Fibroblast of skin of right quadriceps (primary cell): ENCODE results near the gene FARP1.

Source experiments
- DNase-seq: peaks from one replicate; pipeline ENCODE4 v3.0.0-alpha.2; 2013

Gene FARP1

GRCh38 chr13:98371516-98372023 is 228.7 kb downstream of the FARP1 start:
- no peak for DNase-seq

- peak; percentile 56 for DNase-seq
Measured at GRCh38 chr13:98372876-98373275, 230.0 kb downstream of the FARP1 start.

GRCh38 chr13:98374750-98375149 is 231.9 kb downstream of the FARP1 start:
- DNase-seq, result no peak

GRCh38 chr13:98377635-98378378 is 234.9 kb downstream of the FARP1 start:
- DNase-seq, result no peak

DNA sequence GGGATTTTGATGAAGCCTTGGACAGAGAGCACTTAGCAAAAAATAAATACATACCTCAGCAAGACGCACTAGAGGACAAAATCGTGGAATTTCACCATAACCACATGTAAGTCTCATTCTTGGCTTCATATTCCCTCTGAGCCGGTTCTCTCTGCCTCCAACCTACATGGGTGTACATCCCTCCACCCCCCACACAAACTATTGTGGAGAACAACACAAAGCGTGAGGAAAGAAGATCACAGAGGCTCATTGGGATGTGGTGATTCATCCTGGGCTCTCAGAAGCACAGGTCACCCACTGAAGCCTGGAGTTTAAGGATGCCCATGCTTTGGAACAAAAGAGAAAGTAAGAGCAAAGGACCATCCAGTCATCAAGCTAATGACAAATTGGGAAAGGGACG is 241.8 kb downstream of the FARP1 start:
- peak; percentile 66 for DNase-seq

- DNase-seq, result no peak
Measured at GRCh38 chr13:98385606-98386005, 242.7 kb downstream of the FARP1 start.

GRCh38 chr13:98386637-98387036 is 243.7 kb downstream of the FARP1 start:
- DNase-seq, result no peak

GRCh38 chr13:98389319-98389718 is 246.4 kb downstream of the FARP1 start:
- no peak for DNase-seq

- DNase-seq, result no peak
Measured at GRCh38 chr13:98390086-98390715, 247.3 kb downstream of the FARP1 start.

- DNase-seq, result no peak
Measured at GRCh38 chr13:98393873-98394272, 251.0 kb downstream of the FARP1 start.

DNA sequence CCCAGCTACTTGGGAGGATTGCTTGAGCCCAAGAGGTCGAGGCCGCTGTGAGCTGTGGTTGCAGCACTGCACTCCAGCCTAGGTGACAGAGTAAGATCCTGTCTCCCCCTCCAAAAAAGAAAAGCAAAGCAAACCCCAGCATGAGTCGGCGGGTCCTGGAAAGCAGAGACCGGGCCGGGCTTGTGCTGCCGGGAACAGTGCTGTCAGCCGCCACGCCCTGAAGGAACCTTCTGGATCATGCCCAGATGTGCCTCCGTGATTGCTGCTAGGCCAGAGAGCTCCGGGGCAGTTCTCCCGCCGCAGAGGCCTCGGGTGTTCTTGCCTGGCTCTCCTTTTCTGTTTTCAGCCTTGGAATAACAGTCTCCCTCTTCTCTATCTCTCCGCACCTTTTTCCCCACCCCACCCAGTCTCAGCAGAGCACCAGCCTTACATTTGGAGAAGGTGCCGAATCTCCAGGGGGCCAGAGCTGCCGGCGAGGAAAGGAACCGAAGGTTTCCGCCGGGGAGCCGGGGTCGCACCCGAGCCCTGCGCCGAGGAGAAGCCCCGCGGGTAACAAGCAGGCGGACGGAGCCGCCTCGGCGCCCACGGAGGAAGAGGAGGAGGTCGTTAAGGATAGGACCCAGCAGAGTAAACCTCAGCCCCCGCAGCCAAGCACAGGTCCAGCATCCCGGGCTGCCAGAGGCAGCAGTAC is 252.1 kb downstream of the FARP1 start:
- DNase-seq, result no peak

- no peak for DNase-seq
Measured at GRCh38 chr13:98396071-98396710, 253.3 kb downstream of the FARP1 start.

GRCh38 chr13:98397221-98397620 is 254.3 kb downstream of the FARP1 start:
- no peak for DNase-seq

- no peak for DNase-seq
Measured at GRCh38 chr13:98397861-98398260, 255.0 kb downstream of the FARP1 start.

- peak; percentile 56 for DNase-seq
Measured at GRCh38 chr13:98398581-98398980, 255.7 kb downstream of the FARP1 start.

DNA sequence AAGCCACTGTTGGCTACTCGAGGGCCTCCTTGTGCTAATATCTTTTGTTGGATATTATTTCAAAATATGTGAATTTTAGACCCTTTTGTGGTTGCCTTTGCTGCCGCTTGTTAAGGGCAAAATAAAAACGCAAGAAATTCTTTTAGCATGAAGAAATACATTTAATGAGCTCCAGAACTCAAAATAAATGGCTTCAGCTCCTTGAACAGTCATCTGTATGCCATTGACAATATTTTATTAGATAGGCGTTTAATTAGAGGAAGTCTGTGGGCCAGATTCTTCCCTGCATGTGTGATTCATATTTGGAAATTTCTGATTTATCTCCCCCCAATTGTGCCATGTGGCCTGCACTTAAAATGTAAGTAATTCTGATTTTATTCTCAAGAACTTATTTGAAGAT is 256.9 kb downstream of the FARP1 start:
- peak; percentile 93 for DNase-seq

DNA sequence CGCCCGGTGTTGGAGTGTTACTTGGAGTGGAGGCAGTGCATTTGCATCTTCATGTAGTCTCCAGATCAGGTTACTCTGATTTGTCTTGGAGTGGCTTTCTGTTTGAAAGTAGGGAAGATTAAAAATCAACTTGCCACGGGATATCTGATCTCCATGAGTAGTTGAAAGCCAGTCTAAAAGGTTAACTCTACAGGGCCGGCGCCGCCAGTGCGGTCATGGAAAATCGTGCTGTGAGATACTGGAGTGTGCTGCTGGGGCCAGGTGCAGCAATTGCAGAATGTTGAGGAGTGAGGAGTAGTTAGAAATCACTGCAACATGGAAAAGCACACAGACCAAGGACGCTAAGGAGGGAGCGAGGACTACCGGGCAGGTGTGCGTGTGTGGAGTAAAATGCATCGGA is 259.0 kb downstream of the FARP1 start:
- DNase-seq, result no peak

- DNase-seq, result no peak
Measured at GRCh38 chr13:98403076-98403475, 260.2 kb downstream of the FARP1 start.

GRCh38 chr13:98405107-98405571 is 262.2 kb downstream of the FARP1 start:
- peak; percentile 64 for DNase-seq

DNA sequence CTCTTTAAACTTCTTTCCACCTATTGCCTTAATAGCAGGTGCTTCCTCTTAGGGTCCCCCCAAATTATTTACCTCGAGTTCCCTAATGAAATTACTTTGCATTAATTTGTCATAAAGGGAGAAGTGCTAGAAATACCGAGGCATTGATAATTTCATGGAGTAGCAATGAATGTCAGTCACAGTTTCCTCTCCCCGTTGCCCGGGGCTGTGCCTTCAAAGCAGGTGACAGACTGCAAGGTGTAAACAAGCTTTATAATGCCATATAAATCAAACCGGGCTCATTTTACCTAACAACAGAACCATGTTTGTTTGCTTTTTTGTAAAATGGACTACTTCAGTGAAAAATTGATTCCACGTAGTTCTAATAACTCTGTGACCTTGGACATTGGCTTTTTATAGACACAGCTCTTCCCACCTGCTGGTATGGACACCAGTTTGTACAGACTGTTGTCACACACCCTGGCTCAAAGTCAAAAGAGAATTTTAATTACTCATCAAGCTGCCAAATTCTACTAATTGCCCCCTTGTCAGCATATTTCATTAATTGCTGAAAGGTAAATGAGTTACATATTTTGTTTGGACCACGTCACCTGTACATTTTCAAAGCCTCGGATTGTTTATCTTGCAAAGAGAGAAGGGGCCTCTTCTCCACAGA is 262.9 kb downstream of the FARP1 start:
- no peak for DNase-seq

- no peak for DNase-seq
Measured at GRCh38 chr13:98406427-98406826, 263.5 kb downstream of the FARP1 start.

GRCh38 chr13:98406971-98407370 is 264.1 kb downstream of the FARP1 start:
- no peak for DNase-seq

DNA sequence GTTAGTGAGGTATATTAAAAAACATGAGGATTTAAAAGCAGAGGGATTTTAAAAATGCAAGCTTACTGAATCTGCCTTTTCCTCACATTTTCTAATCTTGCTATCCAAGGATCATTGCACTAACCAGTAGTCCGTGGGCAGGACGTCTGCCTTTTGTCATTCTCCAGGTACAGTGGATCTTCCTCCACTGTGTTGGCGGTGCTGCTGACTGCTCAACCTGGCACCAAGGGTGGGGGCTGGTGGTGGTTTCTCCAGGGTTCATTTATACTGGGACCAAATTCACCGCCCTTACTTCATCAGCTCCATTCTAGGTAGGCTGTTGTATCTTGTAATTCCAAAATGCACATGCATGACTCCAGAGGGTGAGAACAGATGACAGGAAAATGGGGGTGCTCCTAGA is 264.7 kb downstream of the FARP1 start:
- no peak for DNase-seq
